Neural cell (in vitro differentiated cells): ENCODE results near the gene MGLL. TPM values are rescaled to one million over a fixed set of nuclear protein-coding genes. Genes with fewer than 3 reads are reported as not detected.

Source experiments
- H2AFZ ChIP-seq: fragments of 200-600, 300-800 bp; sonication (generic), shearing (Covaris generic); 2 replicates; pipeline ENCODE4 v1.6.0; 2014; ENCODE audit warnings: low read depth, mild to moderate bottlenecking, antibody characterized with exemption, low read length, moderate library complexity
- H3F3A ChIP-seq: fragments of 200-600 bp; shearing (Covaris generic); 2 replicates; pipeline ENCODE4 v1.6.1; 2016; ENCODE audit warnings: mild to moderate bottlenecking, moderate library complexity, mixed read lengths, antibody characterized with exemption, low read length; ENCODE audit not compliant: insufficient read depth, poor library complexity, severe bottlenecking
- H3K27ac ChIP-seq: fragments of 200-600, 300-800 bp; sonication (generic), shearing (Covaris generic); 2 replicates; pipeline ENCODE4 v1.5.1; 2014; ENCODE audit warnings: mild to moderate bottlenecking, low read length, moderate library complexity
- H3K27me3 ChIP-seq: fragments of 300-800, 200-600 bp; sonication (generic), shearing (Covaris generic); 2 replicates; pipeline ENCODE4 v1.6.0; 2014; ENCODE audit warnings: mild to moderate bottlenecking, low read depth, low read length, moderate library complexity; ENCODE audit not compliant: insufficient read depth
- H3K36me3 ChIP-seq: fragments of 300-800, 200-600 bp; sonication (generic), shearing (Covaris generic); 2 replicates; pipeline ENCODE4 v1.5.1; 2014; ENCODE audit warnings: mild to moderate bottlenecking, antibody characterized with exemption, low read length, moderate library complexity; ENCODE audit not compliant: insufficient read depth
- H3K4me2 ChIP-seq: fragments of 300-800, 200-600 bp; sonication (generic), shearing (Covaris generic); 2 replicates; pipeline ENCODE4 v1.6.0; 2014; ENCODE audit warnings: mild to moderate bottlenecking, low read length
- H3K4me3 ChIP-seq: fragments of 300-800, 200-600 bp; sonication (generic), shearing (Covaris generic); 2 replicates; pipeline ENCODE4 v1.5.1; 2014; ENCODE audit warnings: mild to moderate bottlenecking, low read length, moderate library complexity
- H3K79me2 ChIP-seq: fragments of 200-600 bp; shearing (Covaris generic); replicated peaks from 2 replicates; pipeline ENCODE4 v1.6.0; 2014; ENCODE audit warnings: mild to moderate bottlenecking, low read length, moderate library complexity; ENCODE audit not compliant: insufficient read depth
- H3K9ac ChIP-seq: fragments of 300-800, 200-600 bp; sonication (generic), shearing (Covaris generic); 2 replicates; pipeline ENCODE4 v1.6.1; 2016; ENCODE audit warnings: mild to moderate bottlenecking, low read length, mixed read lengths
- H3K9me2 ChIP-seq: fragments of 200-600 bp; shearing (Covaris generic); 2 replicates; pipeline ENCODE4 v1.6.1; 2016; ENCODE audit warnings: mild to moderate bottlenecking, low read length, mixed read lengths; ENCODE audit not compliant: insufficient read depth
- H3K9me3 ChIP-seq: fragments of 200-600, 300-800 bp; sonication (generic), shearing (Covaris generic); 2 replicates; pipeline ENCODE4 v1.6.1; 2016; ENCODE audit warnings: mild to moderate bottlenecking, mixed run types, low read length, moderate library complexity, mixed read lengths
- H4K20me1 ChIP-seq: fragments of 200-600 bp; shearing (Covaris generic); 2 replicates; pipeline ENCODE4 v1.6.1; 2016; ENCODE audit warnings: mild to moderate bottlenecking, mixed run types; ENCODE audit not compliant: insufficient read depth
- EP300 ChIP-seq: fragments of 450-650 bp; conservative IDR thresholded peaks from 2 replicates; pipeline ENCODE4 v1.6.1; 2014; ENCODE audit warnings: antibody characterized with exemption, mild to moderate bottlenecking, moderate library complexity; ENCODE audit not compliant: poor library complexity, severe bottlenecking
- EZH2 ChIP-seq: fragments of 200-600, 300-800 bp; shearing (Covaris generic), sonication (generic); IDR thresholded peaks from 2 replicates; pipeline ENCODE4 v1.6.1; 2014; ENCODE audit warnings: antibody characterized with exemption, low read length, borderline replicate concordance, mild to moderate bottlenecking; ENCODE audit not compliant: insufficient read depth, poor library complexity, severe bottlenecking
- MXI1 ChIP-seq: fragments of 450-650 bp; conservative IDR thresholded peaks from 2 replicates; pipeline ENCODE4 v1.6.1; 2014; ENCODE audit warnings: antibody characterized with exemption, mild to moderate bottlenecking; ENCODE audit not compliant: poor library complexity, severe bottlenecking
- POLR2AphosphoS5 ChIP-seq: IDR thresholded peaks from 2 replicates; pipeline ENCODE4 v1.6.1; 2012
- RAD21 ChIP-seq: fragments of 450-650 bp; conservative IDR thresholded peaks from 2 replicates; pipeline ENCODE4 v1.6.1; 2014; ENCODE audit warnings: antibody characterized with exemption, mild to moderate bottlenecking, moderate library complexity
- SMC3 ChIP-seq: fragments of 450-650 bp; conservative IDR thresholded peaks from 2 replicates; pipeline ENCODE4 v1.6.1; 2014; ENCODE audit warnings: antibody characterized with exemption, mild to moderate bottlenecking, moderate library complexity; ENCODE audit not compliant: poor library complexity
- TAF1 ChIP-seq: IDR thresholded peaks from 2 replicates; pipeline ENCODE4 v1.6.1; 2012; ENCODE audit warnings: low read depth
- polyA plus RNA-seq: library from polyadenylated mRNA; depleted of rRNA; stranded (reverse); fragments of >200 nt; gene quantifications from 2 replicates; pipeline ENCODE4 v1.2.3, GENCODE V29; 2014
- TF ChIP-seq, protein P1 (sequence below): IDR thresholded peaks from 2 replicates; pipeline ENCODE4 v1.6.1; 2012; ENCODE audit warnings: borderline replicate concordance
- TF ChIP-seq, protein P2 (sequence below): fragments of 450-650 bp; IDR thresholded peaks from 2 replicates; pipeline ENCODE4 v1.5.1; 2014; ENCODE audit warnings: antibody characterized with exemption, mild to moderate bottlenecking, moderate library complexity; ENCODE audit not compliant: poor library complexity, severe bottlenecking

MGLL gene
- polyA plus RNA-seq, 1 donor from 2014 or later: 2.0 TPM

DNA sequence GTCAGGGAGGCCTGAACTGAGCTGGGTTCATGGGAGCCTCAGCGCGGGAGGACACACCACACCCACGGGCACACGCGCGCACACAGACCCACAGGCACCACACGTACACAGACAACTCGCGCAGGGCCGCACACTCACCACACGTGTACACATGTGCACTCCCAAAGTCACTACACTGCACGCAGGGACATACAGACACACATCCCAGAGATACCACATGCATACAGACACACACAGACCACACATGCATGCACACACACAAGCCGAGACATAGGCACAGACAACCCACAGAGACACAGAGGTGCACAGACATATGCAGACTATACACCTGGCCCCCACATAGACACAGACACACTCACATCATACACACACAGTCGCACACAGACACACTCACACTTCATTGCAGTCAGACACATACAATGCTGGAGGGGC lies 1.1 kb upstream of the MGLL start:
- Histone ChIP-seq H3K9me2 (no peaks in the 10 kb centered on the region), H3K4me2 (no peak overlapping the region), H3K79me2 (no peaks in the 10 kb centered on the region), H4K20me1 (no peaks in the 10 kb centered on the region), H3K27ac (no peak overlapping the region), H3K27me3 (peaks cover 30% of the 10 kb centered on the region), H3K9me3 (no peaks in the 10 kb centered on the region), H3K36me3 (no peaks in the 10 kb centered on the region), H3K4me3 (peak overlapping the region; percentile 60), H3F3A (no peaks in the 10 kb centered on the region), H2AFZ (no peak overlapping the region), H3K9ac (peak overlapping the region; percentile 27)
- TF ChIP-seq, protein P1, sequence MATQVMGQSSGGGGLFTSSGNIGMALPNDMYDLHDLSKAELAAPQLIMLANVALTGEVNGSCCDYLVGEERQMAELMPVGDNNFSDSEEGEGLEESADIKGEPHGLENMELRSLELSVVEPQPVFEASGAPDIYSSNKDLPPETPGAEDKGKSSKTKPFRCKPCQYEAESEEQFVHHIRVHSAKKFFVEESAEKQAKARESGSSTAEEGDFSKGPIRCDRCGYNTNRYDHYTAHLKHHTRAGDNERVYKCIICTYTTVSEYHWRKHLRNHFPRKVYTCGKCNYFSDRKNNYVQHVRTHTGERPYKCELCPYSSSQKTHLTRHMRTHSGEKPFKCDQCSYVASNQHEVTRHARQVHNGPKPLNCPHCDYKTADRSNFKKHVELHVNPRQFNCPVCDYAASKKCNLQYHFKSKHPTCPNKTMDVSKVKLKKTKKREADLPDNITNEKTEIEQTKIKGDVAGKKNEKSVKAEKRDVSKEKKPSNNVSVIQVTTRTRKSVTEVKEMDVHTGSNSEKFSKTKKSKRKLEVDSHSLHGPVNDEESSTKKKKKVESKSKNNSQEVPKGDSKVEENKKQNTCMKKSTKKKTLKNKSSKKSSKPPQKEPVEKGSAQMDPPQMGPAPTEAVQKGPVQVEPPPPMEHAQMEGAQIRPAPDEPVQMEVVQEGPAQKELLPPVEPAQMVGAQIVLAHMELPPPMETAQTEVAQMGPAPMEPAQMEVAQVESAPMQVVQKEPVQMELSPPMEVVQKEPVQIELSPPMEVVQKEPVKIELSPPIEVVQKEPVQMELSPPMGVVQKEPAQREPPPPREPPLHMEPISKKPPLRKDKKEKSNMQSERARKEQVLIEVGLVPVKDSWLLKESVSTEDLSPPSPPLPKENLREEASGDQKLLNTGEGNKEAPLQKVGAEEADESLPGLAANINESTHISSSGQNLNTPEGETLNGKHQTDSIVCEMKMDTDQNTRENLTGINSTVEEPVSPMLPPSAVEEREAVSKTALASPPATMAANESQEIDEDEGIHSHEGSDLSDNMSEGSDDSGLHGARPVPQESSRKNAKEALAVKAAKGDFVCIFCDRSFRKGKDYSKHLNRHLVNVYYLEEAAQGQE: no peak

DNA sequence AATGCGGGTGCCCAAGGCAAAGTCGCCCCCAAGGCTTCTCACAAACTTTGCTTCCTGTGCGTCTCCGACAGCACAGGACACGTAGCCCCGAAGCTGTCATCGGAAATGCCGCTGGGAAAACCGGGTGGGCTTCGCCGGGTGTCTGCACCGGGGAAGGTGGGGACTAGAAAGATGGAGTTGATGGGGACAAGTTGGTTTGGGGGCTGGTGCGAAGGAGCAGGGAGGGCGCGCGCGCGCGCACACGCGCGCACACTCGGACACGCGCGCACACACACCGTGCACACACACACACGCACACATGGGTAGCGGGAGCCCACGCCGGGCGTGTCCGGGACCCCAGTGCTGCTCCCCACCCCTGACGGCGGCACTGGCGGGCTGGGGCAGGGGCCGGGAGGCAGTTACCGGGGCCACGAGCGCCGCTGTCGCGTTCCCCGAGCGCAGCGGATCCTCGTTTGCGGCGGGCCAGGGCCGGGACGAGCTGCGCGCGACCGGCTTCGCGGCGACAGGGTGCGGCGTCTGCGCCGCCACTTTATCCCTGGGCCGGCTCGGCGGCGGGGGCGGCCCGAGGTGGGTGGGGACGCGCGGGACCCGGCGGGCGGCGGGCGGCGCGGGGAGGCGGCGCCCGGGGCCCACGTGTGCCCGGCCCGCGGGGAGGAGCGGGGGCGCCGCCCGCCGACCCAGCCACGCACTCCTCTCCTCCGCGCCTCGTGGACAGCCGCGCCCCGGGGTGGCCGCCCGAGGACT lies 539 bp upstream of the MGLL start:
- H3K9ac ChIP-seq: peak overlapping the region; percentile 62
- H3K27me3 ChIP-seq: peaks cover 30% of the 10 kb centered on the region
- H2AFZ ChIP-seq: peak overlapping the region; percentile 43
- no peaks in the 10 kb centered on the region for H3K9me3 ChIP-seq
- no peaks in the 10 kb centered on the region for H4K20me1 ChIP-seq
- no peak overlapping the region for H3K27ac ChIP-seq
- peak overlapping the region; percentile 80 for H3K4me3 ChIP-seq
- H3K36me3 ChIP-seq: no peaks in the 10 kb centered on the region
- no peaks in the 10 kb centered on the region for H3K9me2 ChIP-seq
- no peaks in the 10 kb centered on the region for H3F3A ChIP-seq
- peak; percentile 52 for TF ChIP-seq SMC3
- TF ChIP-seq POLR2AphosphoS5: no peak
- peak; percentile 49 for TF ChIP-seq MXI1
- TF ChIP-seq, protein P2, sequence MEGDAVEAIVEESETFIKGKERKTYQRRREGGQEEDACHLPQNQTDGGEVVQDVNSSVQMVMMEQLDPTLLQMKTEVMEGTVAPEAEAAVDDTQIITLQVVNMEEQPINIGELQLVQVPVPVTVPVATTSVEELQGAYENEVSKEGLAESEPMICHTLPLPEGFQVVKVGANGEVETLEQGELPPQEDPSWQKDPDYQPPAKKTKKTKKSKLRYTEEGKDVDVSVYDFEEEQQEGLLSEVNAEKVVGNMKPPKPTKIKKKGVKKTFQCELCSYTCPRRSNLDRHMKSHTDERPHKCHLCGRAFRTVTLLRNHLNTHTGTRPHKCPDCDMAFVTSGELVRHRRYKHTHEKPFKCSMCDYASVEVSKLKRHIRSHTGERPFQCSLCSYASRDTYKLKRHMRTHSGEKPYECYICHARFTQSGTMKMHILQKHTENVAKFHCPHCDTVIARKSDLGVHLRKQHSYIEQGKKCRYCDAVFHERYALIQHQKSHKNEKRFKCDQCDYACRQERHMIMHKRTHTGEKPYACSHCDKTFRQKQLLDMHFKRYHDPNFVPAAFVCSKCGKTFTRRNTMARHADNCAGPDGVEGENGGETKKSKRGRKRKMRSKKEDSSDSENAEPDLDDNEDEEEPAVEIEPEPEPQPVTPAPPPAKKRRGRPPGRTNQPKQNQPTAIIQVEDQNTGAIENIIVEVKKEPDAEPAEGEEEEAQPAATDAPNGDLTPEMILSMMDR: no peak
- no peak for TF ChIP-seq RAD21
- no peak for TF ChIP-seq EZH2
- no peaks in the 10 kb centered on the region for H3K79me2 ChIP-seq
- peak overlapping the region; percentile 70 for H3K4me2 ChIP-seq

DNA sequence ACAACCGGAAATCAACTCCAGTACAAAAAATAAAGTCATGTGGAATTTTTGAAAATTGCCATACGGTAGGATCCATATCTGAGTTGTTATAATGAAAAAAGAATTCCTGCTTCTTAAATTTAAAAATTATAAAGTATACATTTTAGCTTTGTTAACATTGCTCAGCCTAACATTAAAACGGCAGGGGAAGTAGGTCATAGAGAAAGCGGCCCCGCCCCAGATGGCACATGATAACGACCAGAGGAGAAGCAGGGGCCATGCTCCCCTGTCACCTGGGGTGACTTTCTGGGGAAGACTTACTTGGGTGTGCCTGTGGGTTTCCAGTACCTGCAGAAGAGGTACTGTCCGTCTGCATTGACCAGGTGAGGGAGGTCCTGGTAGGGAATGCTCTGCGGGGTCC lies 921 bp downstream of the MGLL start:
- Histone ChIP-seq H3K9me2 (no peaks in the 10 kb centered on the region), H3K4me2 (no peak overlapping the region), H3K9ac (no peak overlapping the region), H3K36me3 (no peaks in the 10 kb centered on the region), H3K4me3 (no peak overlapping the region), H3K27ac (no peak overlapping the region), H2AFZ (no peak overlapping the region), H3F3A (no peaks in the 10 kb centered on the region), H3K9me3 (no peaks in the 10 kb centered on the region), H4K20me1 (no peaks in the 10 kb centered on the region), H3K27me3 (peaks cover 30% of the 10 kb centered on the region), H3K79me2 (no peaks in the 10 kb centered on the region)
- TF ChIP-seq SMC3: no peak
- TF ChIP-seq, protein P2: no peak
- no peak for TF ChIP-seq MXI1
- no peak for TF ChIP-seq RAD21
- TF ChIP-seq EZH2: no peak
- TF ChIP-seq TAF1: no peak
- TF ChIP-seq, protein P1: no peak
- TF ChIP-seq POLR2AphosphoS5: no peak
- TF ChIP-seq EP300: no peak
